Cardiac fibroblast (primary cell): ENCODE measurements around the gene MGAT3.
A peak's percentile ranks its signal among the peaks of the same experiment; 100 is the strongest.

Source experiments
- DNase-seq, 2 donors: peaks; one replicate each; pipeline versions ENCODE4 v3.0.0 to v3.0.0-alpha.2; 2010; ENCODE audit warnings: low read depth in 2 of 2
- H3K4me3 ChIP-seq, 2 donors: replicated peaks in 1 of 2; 1 replicate in 1 of 2; 2 replicates in 1 of 2; pipeline ENCODE4 v1.5.1; 2011; ENCODE audit warnings: low read depth in 2 of 2, low read length in 2 of 2, mild to moderate bottlenecking in 2 of 2, moderate library complexity in 1 of 2
- CTCF ChIP-seq: IDR thresholded peaks from one replicate; pipeline ENCODE4 v1.5.1; 2011; ENCODE audit warnings: low read depth, mild to moderate bottlenecking, low read length, inconsistent platforms

MGAT3 gene

GRCh38 chr22:39488563-39489083 is 31.8 kb downstream of the MGAT3 start:
- H3K4me3 ChIP-seq: no peak overlapping the region
- DNase-seq: no peak
- no peak for TF ChIP-seq CTCF

- no peak overlapping the region for H3K4me3 ChIP-seq
- no peak for TF ChIP-seq CTCF
- DNase-seq: no peak
Measured at GRCh38 chr22:39489094-39490068, 32.6 kb downstream of the MGAT3 start.

- no peak overlapping the region for H3K4me3 ChIP-seq
- peak; percentile 82 to 83 for DNase-seq
- no peak for TF ChIP-seq CTCF
Measured at GRCh38 chr22:39490135-39490798, 33.5 kb downstream of the MGAT3 start.

GRCh38 chr22:39490966-39491680 is 34.3 kb downstream of the MGAT3 start:
- no peak for DNase-seq
- H3K4me3 ChIP-seq: no peak overlapping the region
- no peak for TF ChIP-seq CTCF

- DNase-seq: no peak
- no peak for TF ChIP-seq CTCF
Measured at GRCh38 chr22:39491696-39492095, 34.9 kb downstream of the MGAT3 start.

GRCh38 chr22:39492186-39492585 is 35.4 kb downstream of the MGAT3 start:
- no peak overlapping the region for H3K4me3 ChIP-seq
- no peak for TF ChIP-seq CTCF
- no peak for DNase-seq

More at GRCh38 chr22:39491696-39492095, 34.9 kb downstream of the MGAT3 start:
- H3K4me3 ChIP-seq: no peak overlapping the region
